ENCODE results near the gene ATG14. TPM values are rescaled to one million over a fixed set of nuclear protein-coding genes. Genes with fewer than 3 reads are reported as not detected.

ATG14 gene
- total RNA-seq, 1 donor from 2014 or later: 5.0 TPM

DNA sequence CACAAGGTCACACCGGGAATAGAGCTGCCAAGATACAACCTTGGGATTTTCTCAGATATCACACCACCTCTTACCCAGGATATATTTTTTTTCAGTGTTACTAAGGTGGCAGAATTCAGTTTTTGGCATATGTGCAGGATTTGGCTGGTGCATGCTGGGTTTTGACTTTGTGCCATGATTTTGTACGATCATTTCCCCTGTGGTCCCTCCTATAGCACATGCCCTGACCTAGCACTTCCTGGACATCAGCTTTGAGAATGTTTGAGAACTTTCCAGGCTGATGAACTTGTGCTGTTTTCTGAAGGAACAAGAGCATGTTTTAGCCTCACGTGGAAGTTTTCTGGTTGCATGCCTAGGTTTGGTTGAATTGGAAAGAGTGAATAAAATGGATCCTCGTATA is 39.8 kb upstream of the ATG14 start:
- no peak overlapping the region for H3K4me3 ChIP-seq (ENCODE audit: low read depth, low read length)
- TF ChIP-seq CTCF (conservative IDR thresholded peaks at IDR 0.05; ENCODE audit: low read depth, low read length): no peak
- no peak for DNase-seq (ENCODE audit: low read depth)

DNA sequence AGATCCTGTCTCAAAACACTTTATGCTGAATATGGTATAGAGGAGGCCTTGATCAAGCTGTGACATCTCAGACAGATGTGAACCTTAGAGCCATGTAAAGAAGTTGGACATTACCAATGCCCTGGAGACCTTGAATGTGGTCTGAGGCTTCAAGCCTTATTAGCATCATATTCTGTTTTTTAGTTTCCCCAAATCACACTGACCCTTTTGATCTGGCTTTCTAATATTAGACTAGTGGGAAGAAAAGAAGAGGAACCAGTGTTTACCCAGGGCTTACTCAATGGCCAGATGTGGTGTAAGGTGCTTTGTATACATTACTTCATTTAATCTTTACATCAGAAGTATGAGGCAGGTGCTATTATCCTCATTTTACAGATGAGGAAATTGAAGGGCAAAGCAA is 39.4 kb upstream of the ATG14 start:
- TF ChIP-seq CTCF (conservative IDR thresholded peaks at IDR 0.05; ENCODE audit: low read depth, low read length): no peak
- no peak for DNase-seq (ENCODE audit: low read depth)
- H3K4me3 ChIP-seq (ENCODE audit: low read depth, low read length): no peak overlapping the region

GRCh38 chr14:55450539-55450938 is 38.9 kb upstream of the ATG14 start:
- no peak for DNase-seq (ENCODE audit: low read depth)
- H3K4me3 ChIP-seq (ENCODE audit: low read depth, low read length): no peak overlapping the region
- TF ChIP-seq CTCF (conservative IDR thresholded peaks at IDR 0.05; ENCODE audit: low read depth, low read length): no peak

DNA sequence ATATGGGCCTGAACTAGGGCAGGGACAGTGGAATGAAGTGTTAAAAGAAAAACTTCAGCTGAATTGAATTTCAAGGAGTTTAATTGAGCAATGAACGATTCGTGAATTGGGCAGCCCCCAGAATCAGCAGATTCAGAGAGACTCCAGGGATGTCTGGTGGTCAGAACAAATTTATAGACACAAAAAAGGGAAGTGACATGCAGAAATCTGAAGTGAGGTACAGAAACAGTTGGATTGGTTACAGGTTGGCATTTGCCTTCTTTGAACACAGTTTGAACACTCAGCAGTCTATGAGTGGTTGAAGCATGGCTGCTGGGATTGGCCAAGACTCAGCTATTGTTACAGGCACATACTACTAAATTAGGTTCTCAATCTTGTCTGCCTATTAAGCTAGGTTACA is 38.5 kb upstream of the ATG14 start:
- no peak for DNase-seq (ENCODE audit: low read depth)
- no peak for TF ChIP-seq CTCF (conservative IDR thresholded peaks at IDR 0.05; ENCODE audit: low read depth, low read length)
- H3K4me3 ChIP-seq (ENCODE audit: low read depth, low read length): no peak overlapping the region

GRCh38 chr14:55449116-55449515 is 37.5 kb upstream of the ATG14 start:
- TF ChIP-seq CTCF (conservative IDR thresholded peaks at IDR 0.05; ENCODE audit: low read depth, low read length): no peak
- DNase-seq (ENCODE audit: low read depth): no peak

DNA sequence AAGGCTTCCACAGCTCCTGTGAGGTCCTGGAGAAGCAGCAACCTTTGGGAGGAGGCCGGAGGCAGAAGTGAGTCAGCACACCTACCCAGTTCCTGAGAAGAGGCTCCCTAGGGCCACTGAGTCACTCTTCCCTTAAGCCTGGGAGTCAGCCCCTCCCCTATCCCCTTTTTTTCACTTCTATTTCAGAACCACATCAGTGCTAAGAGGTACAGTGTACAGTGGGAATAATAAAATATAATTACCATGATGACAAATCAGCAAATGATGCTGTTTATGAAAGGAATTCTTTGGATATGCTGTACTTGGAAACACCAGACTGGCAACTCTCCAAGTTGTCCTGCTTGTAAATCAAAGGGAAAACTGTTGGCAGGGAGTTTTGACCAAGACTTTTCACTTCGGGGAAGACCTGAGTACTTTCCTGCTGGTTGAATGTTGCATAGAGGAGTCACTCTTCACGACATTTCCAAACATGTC is 36.5 kb upstream of the ATG14 start:
- TF ChIP-seq CTCF (conservative IDR thresholded peaks at IDR 0.05; ENCODE audit: low read depth, low read length): no peak
- peak; percentile 76 for DNase-seq (ENCODE audit: low read depth)
- no peak overlapping the region for H3K4me3 ChIP-seq (ENCODE audit: low read depth, low read length)

More at GRCh38 chr14:55449116-55449515, 37.5 kb upstream of the ATG14 start:
- H3K4me3 ChIP-seq (ENCODE audit: low read depth, low read length): no peak overlapping the region

DNA sequence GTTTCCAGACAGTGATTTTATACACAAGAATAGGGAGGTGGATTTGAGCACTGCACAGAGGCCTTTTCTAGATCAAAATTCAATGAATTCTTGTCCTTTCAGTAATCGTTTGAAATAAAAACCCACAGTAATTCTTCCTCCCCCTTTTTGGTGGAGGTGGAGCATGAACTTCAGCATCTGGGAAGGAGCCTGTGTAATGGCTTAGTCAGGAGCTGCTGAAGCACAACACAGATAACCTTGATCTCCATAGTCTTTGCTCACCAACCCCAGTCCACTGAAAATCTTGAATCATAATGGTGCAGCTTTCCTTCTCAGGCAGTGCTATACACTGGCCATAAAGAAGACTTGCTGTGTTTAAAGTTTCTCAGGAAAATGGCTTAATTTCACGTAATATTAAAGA is 35.2 kb upstream of the ATG14 start:
- DNase-seq (ENCODE audit: low read depth): peak; percentile 80
- no peak for TF ChIP-seq CTCF (conservative IDR thresholded peaks at IDR 0.05; ENCODE audit: low read depth, low read length)
- H3K4me3 ChIP-seq (ENCODE audit: low read depth, low read length): no peak overlapping the region
